Neural cell (in vitro differentiated cells): ENCODE measurements around the gene NTRK2. TPM values are rescaled to one million over a fixed set of nuclear protein-coding genes. Genes with fewer than 3 reads are reported as not detected.

Experiments used
- H2AFZ ChIP-seq: fragments of 200-600, 300-800 bp; sonication (generic), shearing (Covaris generic); 2 replicates; pipeline ENCODE4 v1.6.0; 2014; ENCODE audit warnings: low read depth, mild to moderate bottlenecking, antibody characterized with exemption, low read length, moderate library complexity
- H3F3A ChIP-seq: fragments of 200-600 bp; shearing (Covaris generic); 2 replicates; pipeline ENCODE4 v1.6.1; 2016; ENCODE audit warnings: mild to moderate bottlenecking, moderate library complexity, mixed read lengths, antibody characterized with exemption, low read length; ENCODE audit not compliant: insufficient read depth, poor library complexity, severe bottlenecking
- H3K27ac ChIP-seq: fragments of 200-600, 300-800 bp; sonication (generic), shearing (Covaris generic); 2 replicates; pipeline ENCODE4 v1.5.1; 2014; ENCODE audit warnings: mild to moderate bottlenecking, low read length, moderate library complexity
- H3K27me3 ChIP-seq: fragments of 300-800, 200-600 bp; sonication (generic), shearing (Covaris generic); 2 replicates; pipeline ENCODE4 v1.6.0; 2014; ENCODE audit warnings: mild to moderate bottlenecking, low read depth, low read length, moderate library complexity; ENCODE audit not compliant: insufficient read depth
- H3K36me3 ChIP-seq: fragments of 300-800, 200-600 bp; sonication (generic), shearing (Covaris generic); 2 replicates; pipeline ENCODE4 v1.5.1; 2014; ENCODE audit warnings: mild to moderate bottlenecking, antibody characterized with exemption, low read length, moderate library complexity; ENCODE audit not compliant: insufficient read depth
- H3K4me2 ChIP-seq: fragments of 300-800, 200-600 bp; sonication (generic), shearing (Covaris generic); 2 replicates; pipeline ENCODE4 v1.6.0; 2014; ENCODE audit warnings: mild to moderate bottlenecking, low read length
- H3K4me3 ChIP-seq: fragments of 300-800, 200-600 bp; sonication (generic), shearing (Covaris generic); 2 replicates; pipeline ENCODE4 v1.5.1; 2014; ENCODE audit warnings: mild to moderate bottlenecking, low read length, moderate library complexity
- H3K79me2 ChIP-seq: fragments of 200-600 bp; shearing (Covaris generic); replicated peaks from 2 replicates; pipeline ENCODE4 v1.6.0; 2014; ENCODE audit warnings: mild to moderate bottlenecking, low read length, moderate library complexity; ENCODE audit not compliant: insufficient read depth
- H3K9ac ChIP-seq: fragments of 300-800, 200-600 bp; sonication (generic), shearing (Covaris generic); 2 replicates; pipeline ENCODE4 v1.6.1; 2016; ENCODE audit warnings: mild to moderate bottlenecking, low read length, mixed read lengths
- H3K9me2 ChIP-seq: fragments of 200-600 bp; shearing (Covaris generic); 2 replicates; pipeline ENCODE4 v1.6.1; 2016; ENCODE audit warnings: mild to moderate bottlenecking, low read length, mixed read lengths; ENCODE audit not compliant: insufficient read depth
- H3K9me3 ChIP-seq: fragments of 200-600, 300-800 bp; sonication (generic), shearing (Covaris generic); 2 replicates; pipeline ENCODE4 v1.6.1; 2016; ENCODE audit warnings: mild to moderate bottlenecking, mixed run types, low read length, moderate library complexity, mixed read lengths
- H4K20me1 ChIP-seq: fragments of 200-600 bp; shearing (Covaris generic); 2 replicates; pipeline ENCODE4 v1.6.1; 2016; ENCODE audit warnings: mild to moderate bottlenecking, mixed run types; ENCODE audit not compliant: insufficient read depth
- EP300 ChIP-seq: fragments of 450-650 bp; conservative IDR thresholded peaks from 2 replicates; pipeline ENCODE4 v1.6.1; 2014; ENCODE audit warnings: antibody characterized with exemption, mild to moderate bottlenecking, moderate library complexity; ENCODE audit not compliant: poor library complexity, severe bottlenecking
- EZH2 ChIP-seq: fragments of 200-600, 300-800 bp; shearing (Covaris generic), sonication (generic); IDR thresholded peaks from 2 replicates; pipeline ENCODE4 v1.6.1; 2014; ENCODE audit warnings: antibody characterized with exemption, low read length, borderline replicate concordance, mild to moderate bottlenecking; ENCODE audit not compliant: insufficient read depth, poor library complexity, severe bottlenecking
- MXI1 ChIP-seq: fragments of 450-650 bp; conservative IDR thresholded peaks from 2 replicates; pipeline ENCODE4 v1.6.1; 2014; ENCODE audit warnings: antibody characterized with exemption, mild to moderate bottlenecking; ENCODE audit not compliant: poor library complexity, severe bottlenecking
- POLR2AphosphoS5 ChIP-seq: IDR thresholded peaks from 2 replicates; pipeline ENCODE4 v1.6.1; 2012
- RAD21 ChIP-seq: fragments of 450-650 bp; conservative IDR thresholded peaks from 2 replicates; pipeline ENCODE4 v1.6.1; 2014; ENCODE audit warnings: antibody characterized with exemption, mild to moderate bottlenecking, moderate library complexity
- SMC3 ChIP-seq: fragments of 450-650 bp; conservative IDR thresholded peaks from 2 replicates; pipeline ENCODE4 v1.6.1; 2014; ENCODE audit warnings: antibody characterized with exemption, mild to moderate bottlenecking, moderate library complexity; ENCODE audit not compliant: poor library complexity
- TAF1 ChIP-seq: IDR thresholded peaks from 2 replicates; pipeline ENCODE4 v1.6.1; 2012; ENCODE audit warnings: low read depth
- polyA plus RNA-seq: library from polyadenylated mRNA; depleted of rRNA; stranded (reverse); fragments of >200 nt; gene quantifications from 2 replicates; pipeline ENCODE4 v1.2.3, GENCODE V29; 2014
- TF ChIP-seq, protein P1 (sequence below): fragments of 450-650 bp; IDR thresholded peaks from 2 replicates; pipeline ENCODE4 v1.5.1; 2014; ENCODE audit warnings: antibody characterized with exemption, mild to moderate bottlenecking, moderate library complexity; ENCODE audit not compliant: poor library complexity, severe bottlenecking
- TF ChIP-seq, protein P2 (sequence below): IDR thresholded peaks from 2 replicates; pipeline ENCODE4 v1.6.1; 2012; ENCODE audit warnings: borderline replicate concordance

The NTRK2 gene
- polyA plus RNA-seq, 1 donor from 2014 or later: 14.2 TPM

DNA sequence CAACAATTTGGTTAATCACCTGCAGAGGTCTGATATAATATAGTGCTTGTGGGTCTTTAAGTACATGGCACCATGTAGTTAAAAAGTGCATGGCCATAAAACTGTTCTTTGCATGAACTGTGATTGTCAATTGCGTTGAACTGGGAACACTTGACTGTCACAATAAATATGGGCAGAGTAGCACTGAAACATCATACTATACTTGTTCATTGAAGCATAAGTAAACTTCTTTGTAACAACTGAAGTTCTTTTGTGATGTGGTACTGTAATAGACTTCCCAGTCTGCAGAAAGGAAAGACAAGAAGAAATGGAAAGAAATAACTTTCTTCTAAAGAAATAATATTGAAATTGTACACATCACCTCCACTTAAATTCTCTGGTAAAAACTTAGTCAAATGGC, 9.8 kb upstream of the NTRK2 start:
- H3K27ac ChIP-seq: no peak overlapping the region
- no peaks in the 10 kb centered on the region for H3K79me2 ChIP-seq
- H3K27me3 ChIP-seq: no peaks in the 10 kb centered on the region
- H3F3A ChIP-seq: no peaks in the 10 kb centered on the region
- no peak for TF ChIP-seq POLR2AphosphoS5
- TF ChIP-seq RAD21: no peak
- TF ChIP-seq EP300: no peak
- TF ChIP-seq TAF1: no peak
- TF ChIP-seq MXI1: no peak
- no peak for TF ChIP-seq EZH2
- TF ChIP-seq, protein P1, sequence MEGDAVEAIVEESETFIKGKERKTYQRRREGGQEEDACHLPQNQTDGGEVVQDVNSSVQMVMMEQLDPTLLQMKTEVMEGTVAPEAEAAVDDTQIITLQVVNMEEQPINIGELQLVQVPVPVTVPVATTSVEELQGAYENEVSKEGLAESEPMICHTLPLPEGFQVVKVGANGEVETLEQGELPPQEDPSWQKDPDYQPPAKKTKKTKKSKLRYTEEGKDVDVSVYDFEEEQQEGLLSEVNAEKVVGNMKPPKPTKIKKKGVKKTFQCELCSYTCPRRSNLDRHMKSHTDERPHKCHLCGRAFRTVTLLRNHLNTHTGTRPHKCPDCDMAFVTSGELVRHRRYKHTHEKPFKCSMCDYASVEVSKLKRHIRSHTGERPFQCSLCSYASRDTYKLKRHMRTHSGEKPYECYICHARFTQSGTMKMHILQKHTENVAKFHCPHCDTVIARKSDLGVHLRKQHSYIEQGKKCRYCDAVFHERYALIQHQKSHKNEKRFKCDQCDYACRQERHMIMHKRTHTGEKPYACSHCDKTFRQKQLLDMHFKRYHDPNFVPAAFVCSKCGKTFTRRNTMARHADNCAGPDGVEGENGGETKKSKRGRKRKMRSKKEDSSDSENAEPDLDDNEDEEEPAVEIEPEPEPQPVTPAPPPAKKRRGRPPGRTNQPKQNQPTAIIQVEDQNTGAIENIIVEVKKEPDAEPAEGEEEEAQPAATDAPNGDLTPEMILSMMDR: no peak
- no peak for TF ChIP-seq SMC3
- TF ChIP-seq, protein P2, sequence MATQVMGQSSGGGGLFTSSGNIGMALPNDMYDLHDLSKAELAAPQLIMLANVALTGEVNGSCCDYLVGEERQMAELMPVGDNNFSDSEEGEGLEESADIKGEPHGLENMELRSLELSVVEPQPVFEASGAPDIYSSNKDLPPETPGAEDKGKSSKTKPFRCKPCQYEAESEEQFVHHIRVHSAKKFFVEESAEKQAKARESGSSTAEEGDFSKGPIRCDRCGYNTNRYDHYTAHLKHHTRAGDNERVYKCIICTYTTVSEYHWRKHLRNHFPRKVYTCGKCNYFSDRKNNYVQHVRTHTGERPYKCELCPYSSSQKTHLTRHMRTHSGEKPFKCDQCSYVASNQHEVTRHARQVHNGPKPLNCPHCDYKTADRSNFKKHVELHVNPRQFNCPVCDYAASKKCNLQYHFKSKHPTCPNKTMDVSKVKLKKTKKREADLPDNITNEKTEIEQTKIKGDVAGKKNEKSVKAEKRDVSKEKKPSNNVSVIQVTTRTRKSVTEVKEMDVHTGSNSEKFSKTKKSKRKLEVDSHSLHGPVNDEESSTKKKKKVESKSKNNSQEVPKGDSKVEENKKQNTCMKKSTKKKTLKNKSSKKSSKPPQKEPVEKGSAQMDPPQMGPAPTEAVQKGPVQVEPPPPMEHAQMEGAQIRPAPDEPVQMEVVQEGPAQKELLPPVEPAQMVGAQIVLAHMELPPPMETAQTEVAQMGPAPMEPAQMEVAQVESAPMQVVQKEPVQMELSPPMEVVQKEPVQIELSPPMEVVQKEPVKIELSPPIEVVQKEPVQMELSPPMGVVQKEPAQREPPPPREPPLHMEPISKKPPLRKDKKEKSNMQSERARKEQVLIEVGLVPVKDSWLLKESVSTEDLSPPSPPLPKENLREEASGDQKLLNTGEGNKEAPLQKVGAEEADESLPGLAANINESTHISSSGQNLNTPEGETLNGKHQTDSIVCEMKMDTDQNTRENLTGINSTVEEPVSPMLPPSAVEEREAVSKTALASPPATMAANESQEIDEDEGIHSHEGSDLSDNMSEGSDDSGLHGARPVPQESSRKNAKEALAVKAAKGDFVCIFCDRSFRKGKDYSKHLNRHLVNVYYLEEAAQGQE: no peak
- H3K9me3 ChIP-seq: no peaks in the 10 kb centered on the region
- no peak overlapping the region for H3K4me3 ChIP-seq
- no peak overlapping the region for H3K4me2 ChIP-seq
- no peak overlapping the region for H3K9ac ChIP-seq
- no peak overlapping the region for H2AFZ ChIP-seq
- H3K9me2 ChIP-seq: no peaks in the 10 kb centered on the region
- H3K36me3 ChIP-seq: no peaks in the 10 kb centered on the region
- no peaks in the 10 kb centered on the region for H4K20me1 ChIP-seq

DNA sequence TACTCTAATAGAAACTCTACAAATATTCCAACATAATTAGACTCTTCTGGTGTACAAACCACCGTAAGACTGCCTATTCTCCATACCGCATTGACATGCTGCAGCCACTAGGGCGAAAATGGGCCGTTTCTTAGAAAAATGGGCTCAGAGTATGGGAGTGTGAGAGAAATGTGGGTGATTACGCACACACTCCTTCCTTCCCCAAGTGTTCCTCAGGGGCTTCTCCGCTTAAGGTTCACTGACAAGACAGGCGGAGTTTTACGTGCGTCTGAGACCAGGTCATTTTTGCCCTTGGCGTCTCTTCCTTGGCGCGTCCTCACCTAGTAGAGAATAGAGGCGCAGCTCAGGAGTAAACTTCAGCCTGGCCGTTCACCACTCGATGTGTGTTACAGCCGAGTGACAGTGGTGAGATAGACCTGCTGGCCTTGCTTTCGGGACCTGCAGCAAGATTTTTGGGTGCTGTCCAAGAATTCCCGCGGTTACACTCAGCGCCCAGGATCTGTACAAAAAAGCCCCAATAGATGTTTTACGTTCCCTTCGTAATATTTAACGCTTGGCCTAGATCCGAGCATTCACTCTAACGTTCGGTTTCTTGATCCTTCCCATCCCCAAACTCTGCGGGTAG, 1.8 kb upstream of the NTRK2 start:
- Histone ChIP-seq H3K79me2 (no peaks in the 10 kb centered on the region), H2AFZ (no peak overlapping the region), H3K9ac (peak overlapping the region; percentile 32), H3K27me3 (peaks cover 24% of the 10 kb centered on the region), H3K4me2 (peak overlapping the region; percentile 22), H3K9me3 (no peaks in the 10 kb centered on the region), H3K27ac (peak overlapping the region; percentile 2), H4K20me1 (no peaks in the 10 kb centered on the region), H3K4me3 (peak overlapping the region; percentile 85), H3K9me2 (no peaks in the 10 kb centered on the region), H3K36me3 (no peaks in the 10 kb centered on the region), H3F3A (no peaks in the 10 kb centered on the region)
- TF ChIP-seq EZH2 (no peak), MXI1 (no peak), POLR2AphosphoS5 (no peak), SMC3 (no peak), TAF1 (no peak), RAD21 (no peak), EP300 (no peak)
- TF ChIP-seq, protein P2: no peak
- TF ChIP-seq, protein P1: no peak
